Osteocyte (in vitro differentiated cells): ENCODE results near the gene TSC22D2. TPM values are rescaled to one million over a fixed set of nuclear protein-coding genes. Genes with fewer than 3 reads are reported as not detected.

ENCODE experiments used
- DNase-seq: peaks from one replicate; pipeline ENCODE4 v3.0.0; 2021; ENCODE audit warnings: mixed read lengths; ENCODE audit not compliant: unreplicated experiment; ENCODE audit errors: extremely low spot score
- H3K27ac Mint-ChIP-seq: one replicate; pipeline ENCODE4 v1.8.0; 2021; ENCODE audit warnings: mild to moderate bottlenecking, mixed read lengths; ENCODE audit not compliant: unreplicated experiment
- H3K27me3 Mint-ChIP-seq: one replicate; pipeline ENCODE4 v1.8.0; 2021; ENCODE audit warnings: mixed read lengths; ENCODE audit not compliant: unreplicated experiment
- H3K36me3 Mint-ChIP-seq: one replicate; pipeline ENCODE4 v1.8.0; 2021; ENCODE audit warnings: mixed read lengths; ENCODE audit not compliant: unreplicated experiment
- H3K4me1 Mint-ChIP-seq: one replicate; pipeline ENCODE4 v1.8.0; 2021; ENCODE audit warnings: mixed read lengths; ENCODE audit not compliant: unreplicated experiment
- H3K4me3 Mint-ChIP-seq: one replicate; pipeline ENCODE4 v1.8.0; 2021; ENCODE audit warnings: mild to moderate bottlenecking, moderate library complexity, mixed read lengths; ENCODE audit not compliant: unreplicated experiment
- H3K9me3 Mint-ChIP-seq: one replicate; pipeline ENCODE4 v1.8.0; 2021; ENCODE audit warnings: mixed read lengths; ENCODE audit not compliant: unreplicated experiment
- total RNA-seq: library from RNA; stranded (reverse); gene quantifications from 2 replicates; pipeline ENCODE4 v1.2.1, GENCODE V29; 2021
- TF ChIP-seq, protein P1 (sequence below): fragments of 200-600 bp; sonication (generic); IDR thresholded peaks from 2 replicates; pipeline ENCODE4 v1.5.0; 2021; ENCODE audit warnings: antibody characterized with exemption, mild to moderate bottlenecking, moderate library complexity

Gene TSC22D2
- total RNA-seq, 1 donor from 2014 or later, result 51.3 TPM

DNA sequence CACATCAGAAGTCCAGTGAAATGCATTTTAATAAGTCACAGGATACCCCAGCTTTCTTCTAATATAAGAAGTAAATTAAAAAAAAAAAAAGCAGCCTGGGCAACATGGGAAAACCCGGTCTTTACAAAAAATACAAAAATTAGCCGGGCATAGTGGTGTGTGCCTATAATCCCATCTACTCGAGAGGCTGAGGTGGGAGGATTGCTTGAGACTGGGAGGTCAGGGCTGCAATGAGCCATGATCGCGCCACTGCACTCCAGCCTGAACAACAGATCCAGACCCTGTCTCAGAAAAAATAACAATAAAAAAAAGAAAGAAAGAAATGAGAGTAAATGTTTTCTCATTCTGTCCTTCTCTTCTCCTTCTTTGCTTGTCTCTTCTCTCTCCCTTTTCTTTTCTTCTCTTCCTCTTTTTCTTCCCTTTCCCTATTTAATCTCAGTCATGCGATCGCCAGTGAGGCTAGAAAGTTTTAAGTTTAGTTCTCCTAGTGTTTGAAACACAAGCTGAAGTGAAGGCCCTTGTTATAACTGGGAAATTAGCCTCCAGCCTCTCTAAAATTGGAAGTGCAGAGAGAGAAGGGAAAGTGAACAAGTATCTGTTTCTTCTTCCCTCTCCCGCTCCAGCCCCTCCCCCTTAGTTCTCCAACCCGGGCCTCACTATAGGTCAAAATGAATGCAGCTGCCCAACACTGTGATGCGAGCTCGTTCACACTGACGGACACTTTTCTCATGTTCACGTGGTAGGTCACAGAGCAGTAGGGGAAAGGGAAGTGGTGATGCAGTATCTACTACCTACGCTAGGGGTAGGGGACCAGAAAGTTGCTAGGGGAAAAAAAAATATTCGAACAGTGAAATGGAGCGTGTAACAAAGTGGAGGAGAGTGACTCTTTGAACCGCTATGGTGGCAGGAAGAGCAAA lies 23.5 kb upstream of the TSC22D2 start:
- DNase-seq, result no peak
- H3K36me3 Mint-ChIP-seq, result no peaks in the 10 kb centered on the region
- no peaks in the 10 kb centered on the region for H3K27me3 Mint-ChIP-seq
- TF ChIP-seq, protein P1, sequence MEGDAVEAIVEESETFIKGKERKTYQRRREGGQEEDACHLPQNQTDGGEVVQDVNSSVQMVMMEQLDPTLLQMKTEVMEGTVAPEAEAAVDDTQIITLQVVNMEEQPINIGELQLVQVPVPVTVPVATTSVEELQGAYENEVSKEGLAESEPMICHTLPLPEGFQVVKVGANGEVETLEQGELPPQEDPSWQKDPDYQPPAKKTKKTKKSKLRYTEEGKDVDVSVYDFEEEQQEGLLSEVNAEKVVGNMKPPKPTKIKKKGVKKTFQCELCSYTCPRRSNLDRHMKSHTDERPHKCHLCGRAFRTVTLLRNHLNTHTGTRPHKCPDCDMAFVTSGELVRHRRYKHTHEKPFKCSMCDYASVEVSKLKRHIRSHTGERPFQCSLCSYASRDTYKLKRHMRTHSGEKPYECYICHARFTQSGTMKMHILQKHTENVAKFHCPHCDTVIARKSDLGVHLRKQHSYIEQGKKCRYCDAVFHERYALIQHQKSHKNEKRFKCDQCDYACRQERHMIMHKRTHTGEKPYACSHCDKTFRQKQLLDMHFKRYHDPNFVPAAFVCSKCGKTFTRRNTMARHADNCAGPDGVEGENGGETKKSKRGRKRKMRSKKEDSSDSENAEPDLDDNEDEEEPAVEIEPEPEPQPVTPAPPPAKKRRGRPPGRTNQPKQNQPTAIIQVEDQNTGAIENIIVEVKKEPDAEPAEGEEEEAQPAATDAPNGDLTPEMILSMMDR, result peak; percentile 25
- no peaks in the 10 kb centered on the region for H3K9me3 Mint-ChIP-seq
- H3K4me1 Mint-ChIP-seq, result peaks cover 17% of the 10 kb centered on the region
- H3K27ac Mint-ChIP-seq, result peak overlapping the region; percentile 75
- peak overlapping the region; percentile 15 for H3K4me3 Mint-ChIP-seq

DNA sequence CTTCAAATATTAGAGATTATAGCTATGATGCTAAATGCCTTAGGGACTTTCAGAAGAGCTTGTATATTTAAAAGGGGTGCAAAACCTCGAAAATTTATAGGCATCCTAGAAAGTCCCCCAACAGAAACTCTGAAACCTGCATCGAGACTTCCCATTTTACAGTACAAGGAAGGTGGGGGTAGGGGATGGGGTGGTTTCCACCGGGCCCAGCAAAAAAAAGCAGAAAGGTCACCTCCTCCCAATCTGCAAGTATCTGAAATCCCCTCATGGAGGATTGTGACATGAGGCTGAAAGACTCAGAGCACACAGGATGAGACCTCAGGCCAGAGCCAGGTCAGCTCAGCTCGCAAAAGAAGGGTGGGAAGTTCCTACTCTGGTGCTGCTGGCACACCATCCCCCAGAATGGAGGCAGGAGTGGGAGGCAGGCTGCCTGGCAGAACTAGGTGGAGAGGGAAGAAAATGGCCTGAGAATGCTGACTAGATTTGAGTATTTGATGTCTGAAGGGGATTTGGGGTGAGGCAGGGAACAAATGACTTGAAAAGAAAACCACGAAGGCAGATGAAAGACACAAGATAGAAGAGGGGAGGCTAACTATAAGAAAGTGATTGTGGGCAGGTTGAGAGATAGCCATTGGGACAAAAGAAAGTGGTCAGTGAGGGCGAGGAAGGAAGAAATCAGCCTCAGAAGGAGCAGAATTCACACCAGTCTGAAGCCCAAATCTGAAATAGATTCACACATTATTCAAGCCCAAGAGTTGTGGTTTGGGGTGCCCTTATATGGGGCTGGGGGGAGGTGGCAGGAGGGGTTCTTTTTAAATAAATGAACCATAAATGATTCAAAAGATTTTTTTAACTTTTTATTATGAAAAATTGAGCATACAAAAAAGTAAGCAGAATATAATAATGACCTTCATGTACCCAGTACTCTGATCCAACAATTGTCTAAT lies 22.5 kb upstream of the TSC22D2 start:
- TF ChIP-seq, protein P1, result no peak
- Mint-ChIP-seq H3K27ac (no peak overlapping the region), H3K36me3 (no peaks in the 10 kb centered on the region), H3K9me3 (no peaks in the 10 kb centered on the region), H3K4me3 (no peak overlapping the region), H3K27me3 (no peaks in the 10 kb centered on the region), H3K4me1 (peaks cover 24% of the 10 kb centered on the region)
- no peak for DNase-seq

DNA sequence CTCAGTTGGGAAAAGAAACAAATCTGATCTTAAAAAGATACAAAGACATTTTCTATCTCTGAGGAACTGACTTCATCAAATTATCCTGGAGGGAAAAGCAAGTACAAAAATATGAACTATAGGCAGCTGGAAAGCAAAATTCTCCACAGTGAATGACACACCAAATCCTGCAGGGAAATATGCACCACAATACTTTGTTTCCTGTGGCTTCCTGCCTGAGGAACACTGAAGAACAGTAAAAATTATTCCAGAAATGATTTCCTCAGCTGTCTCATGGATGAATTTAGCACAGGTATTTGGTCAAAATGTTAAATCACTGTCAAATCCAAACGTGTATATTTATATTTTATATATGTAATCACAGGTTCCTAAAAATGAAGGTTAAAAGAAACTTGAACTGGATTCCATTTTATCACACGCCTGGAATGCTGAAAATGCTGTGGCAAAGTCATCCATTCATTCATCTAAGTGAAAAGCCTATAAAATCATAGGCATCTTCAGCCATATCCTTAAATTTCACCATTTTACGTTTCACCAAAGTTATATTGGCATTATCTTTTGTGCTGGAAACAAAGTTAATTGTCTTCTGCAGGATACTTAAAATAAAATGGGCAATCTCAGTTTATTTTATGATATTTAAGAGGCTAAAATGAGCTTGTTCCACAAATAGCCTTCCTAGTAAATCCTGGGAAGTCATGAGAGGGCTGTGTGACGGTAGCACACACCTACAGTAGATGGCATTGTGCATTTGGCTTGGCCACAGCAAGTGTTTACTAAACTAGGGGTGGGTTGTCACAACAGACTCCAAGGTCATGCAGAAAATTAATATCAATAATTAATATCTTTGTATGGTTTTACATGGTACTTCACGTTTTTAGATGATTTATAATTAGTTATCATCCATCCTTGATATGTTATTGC lies 19.3 kb upstream of the TSC22D2 start:
- H3K27ac Mint-ChIP-seq, result peak overlapping the region; percentile 87
- no peaks in the 10 kb centered on the region for H3K9me3 Mint-ChIP-seq
- no peak overlapping the region for H3K4me3 Mint-ChIP-seq
- TF ChIP-seq, protein P1, result no peak
- DNase-seq, result no peak
- no peaks in the 10 kb centered on the region for H3K36me3 Mint-ChIP-seq
- H3K4me1 Mint-ChIP-seq, result peaks cover 24% of the 10 kb centered on the region
- no peaks in the 10 kb centered on the region for H3K27me3 Mint-ChIP-seq

DNA sequence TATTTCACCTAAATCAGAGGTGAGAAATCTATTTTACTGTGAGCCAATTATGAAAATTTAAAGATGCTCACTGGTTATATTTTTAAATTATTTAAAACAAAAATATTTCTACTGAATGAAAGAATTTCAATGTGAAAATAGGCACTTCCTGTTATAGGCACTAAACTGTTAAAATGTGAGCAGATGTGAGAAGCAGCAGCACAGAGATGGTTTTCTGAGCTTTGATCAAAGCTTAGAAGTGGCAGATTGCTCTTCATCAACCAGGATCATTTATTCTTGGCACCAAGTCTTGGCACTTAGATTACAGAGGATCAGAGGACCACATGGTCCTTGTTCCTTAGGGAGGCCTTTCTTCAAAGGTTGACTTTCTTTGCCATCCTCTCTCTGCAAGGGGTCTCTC lies 18.0 kb upstream of the TSC22D2 start:
- Mint-ChIP-seq H3K27ac (no peak overlapping the region), H3K4me3 (no peak overlapping the region), H3K27me3 (no peaks in the 10 kb centered on the region), H3K9me3 (no peaks in the 10 kb centered on the region), H3K4me1 (peaks cover 18% of the 10 kb centered on the region), H3K36me3 (no peaks in the 10 kb centered on the region)
- no peak for DNase-seq
- TF ChIP-seq, protein P1, result no peak
